GM18511 (cell line): ENCODE results near the gene WRAP73.
A peak's percentile ranks its signal among the peaks of the same experiment; 100 is the strongest.

Experiments
- ATAC-seq: cut with Tn5 transposase; IDR thresholded peaks from one replicate; pipeline ENCODE4 v1.9.1; 2021; ENCODE audit warnings: mild to moderate bottlenecking, moderate library complexity; ENCODE audit not compliant: unreplicated experiment

WRAP73 gene, protein sequence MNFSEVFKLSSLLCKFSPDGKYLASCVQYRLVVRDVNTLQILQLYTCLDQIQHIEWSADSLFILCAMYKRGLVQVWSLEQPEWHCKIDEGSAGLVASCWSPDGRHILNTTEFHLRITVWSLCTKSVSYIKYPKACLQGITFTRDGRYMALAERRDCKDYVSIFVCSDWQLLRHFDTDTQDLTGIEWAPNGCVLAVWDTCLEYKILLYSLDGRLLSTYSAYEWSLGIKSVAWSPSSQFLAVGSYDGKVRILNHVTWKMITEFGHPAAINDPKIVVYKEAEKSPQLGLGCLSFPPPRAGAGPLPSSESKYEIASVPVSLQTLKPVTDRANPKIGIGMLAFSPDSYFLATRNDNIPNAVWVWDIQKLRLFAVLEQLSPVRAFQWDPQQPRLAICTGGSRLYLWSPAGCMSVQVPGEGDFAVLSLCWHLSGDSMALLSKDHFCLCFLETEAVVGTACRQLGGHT

DNA sequence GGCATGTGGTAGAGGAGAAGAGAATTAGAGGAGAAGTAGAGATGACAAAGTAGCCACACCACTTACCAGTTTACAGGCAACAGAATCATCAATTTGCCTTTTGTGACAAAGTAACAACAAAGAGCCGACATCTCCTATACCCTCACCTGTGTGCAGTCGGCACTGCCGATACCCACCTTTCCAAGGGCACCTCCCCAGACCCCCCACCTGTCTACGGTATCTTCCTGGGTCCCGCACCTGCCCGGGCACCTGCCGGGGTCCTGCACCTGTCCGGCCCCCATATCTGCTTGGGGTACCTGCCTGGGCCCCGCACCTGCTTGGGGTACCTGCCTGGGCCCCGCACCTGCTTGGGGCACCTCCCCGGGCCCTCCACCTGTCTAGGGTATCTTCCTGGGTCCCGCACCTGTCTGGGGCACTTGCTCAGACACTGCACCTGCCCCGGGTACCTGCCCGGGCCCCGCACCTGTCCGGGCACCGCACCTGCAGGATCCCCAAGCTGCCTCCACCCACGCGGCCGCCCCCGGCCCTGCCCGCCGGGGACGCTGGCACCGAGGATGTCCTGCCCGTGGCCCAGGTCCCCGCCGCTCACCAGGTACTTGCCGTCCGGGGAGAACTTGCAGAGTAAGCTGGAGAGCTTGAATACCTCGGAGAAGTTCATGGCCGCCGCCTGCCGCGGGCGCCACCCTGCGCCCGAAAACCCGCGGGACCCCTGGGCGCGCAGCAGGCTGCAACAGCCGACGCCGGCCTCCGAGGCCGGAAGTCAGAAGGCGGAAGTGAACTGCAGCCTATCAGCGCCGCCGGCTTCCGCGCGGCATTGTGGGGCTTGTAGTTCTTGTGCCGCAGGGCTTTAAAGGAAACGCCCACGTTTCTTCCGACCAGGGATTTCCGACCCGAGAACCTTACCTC lies at the start of gene WRAP73:
Gene WRAP73 (minus strand): TSS at position 762 of the 906 bp plus-strand sequence. CDS start 104 bp downstream, at position 658.
- ATAC-seq: peak; percentile 74

DNA sequence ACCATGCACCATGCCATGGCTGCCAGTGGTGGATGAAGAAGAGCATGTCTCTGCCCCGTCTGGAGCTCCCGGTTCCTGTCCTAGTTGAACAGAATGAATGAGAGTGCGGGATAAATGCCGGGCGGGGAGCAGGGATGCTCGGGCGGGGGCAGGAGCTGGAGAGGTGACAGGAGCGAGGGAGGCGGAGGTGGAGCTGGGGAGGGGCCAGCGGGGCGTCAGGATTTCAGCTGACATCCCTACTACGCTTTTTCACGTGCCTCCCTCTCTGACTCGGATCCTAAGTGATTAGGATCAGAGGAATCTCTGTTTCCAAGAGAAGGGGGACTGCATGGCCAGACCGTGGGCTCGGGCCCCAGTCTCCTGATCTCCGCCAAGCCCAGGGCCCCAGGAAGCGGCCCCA lies 49.7 kb upstream of the WRAP73 start:
- no peak for ATAC-seq

DNA sequence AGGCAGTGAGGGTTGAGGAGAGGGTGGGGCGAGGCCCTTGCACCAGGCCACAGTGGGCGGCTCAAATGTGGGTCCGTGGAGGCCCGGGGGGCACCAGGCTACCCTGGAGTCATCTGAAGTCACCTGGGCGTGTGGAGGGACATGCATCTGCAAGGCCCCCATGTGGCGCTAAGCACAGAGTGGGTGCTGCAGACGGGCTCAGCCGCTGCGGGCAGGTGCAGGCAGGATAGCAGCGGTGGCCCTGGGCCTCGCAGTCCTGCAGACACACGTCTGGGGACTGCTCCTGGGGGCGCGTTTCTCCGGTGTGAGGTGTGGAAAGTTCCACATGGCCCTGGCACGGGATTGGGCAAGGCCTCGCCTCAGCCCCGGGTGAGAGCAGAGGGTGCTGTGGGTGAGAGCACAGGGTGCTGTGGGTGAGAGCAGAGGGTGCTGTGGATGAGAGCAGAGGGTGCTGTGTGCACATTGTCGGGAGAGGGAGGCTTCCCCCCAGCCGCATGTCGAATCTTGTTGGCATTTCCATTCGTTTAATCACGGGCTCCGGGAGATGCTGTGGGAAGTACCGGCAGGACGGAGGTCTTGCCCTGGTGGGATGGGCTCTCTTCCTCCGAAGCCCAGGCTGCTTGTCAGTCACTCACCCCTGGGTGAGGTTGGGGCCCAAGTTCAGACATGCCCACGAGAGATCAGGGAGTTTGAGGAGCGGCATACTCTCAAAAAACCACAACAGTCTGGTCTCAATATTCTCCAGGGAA lies 48.9 kb upstream of the WRAP73 start:
- no peak for ATAC-seq

DNA sequence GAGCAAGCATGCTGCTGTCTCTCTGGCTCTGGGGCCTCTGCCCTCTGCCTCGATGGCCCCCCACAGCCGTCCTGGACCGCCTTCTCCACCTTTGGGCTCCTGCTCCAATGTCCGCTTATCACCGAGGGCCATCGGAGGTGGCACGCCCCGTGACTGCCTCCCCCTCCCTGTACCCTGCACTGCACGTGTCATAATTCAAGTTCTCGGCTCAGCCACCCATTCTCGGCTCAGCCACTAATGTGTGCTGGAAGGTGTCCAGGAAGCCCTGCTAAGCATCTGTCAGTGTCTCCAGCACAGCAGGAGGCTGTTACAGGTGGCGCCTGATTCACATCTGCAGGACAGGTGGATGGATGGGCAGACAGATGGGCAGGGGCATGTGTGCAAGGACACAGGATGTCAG lies 47.9 kb upstream of the WRAP73 start:
- no peak for ATAC-seq

DNA sequence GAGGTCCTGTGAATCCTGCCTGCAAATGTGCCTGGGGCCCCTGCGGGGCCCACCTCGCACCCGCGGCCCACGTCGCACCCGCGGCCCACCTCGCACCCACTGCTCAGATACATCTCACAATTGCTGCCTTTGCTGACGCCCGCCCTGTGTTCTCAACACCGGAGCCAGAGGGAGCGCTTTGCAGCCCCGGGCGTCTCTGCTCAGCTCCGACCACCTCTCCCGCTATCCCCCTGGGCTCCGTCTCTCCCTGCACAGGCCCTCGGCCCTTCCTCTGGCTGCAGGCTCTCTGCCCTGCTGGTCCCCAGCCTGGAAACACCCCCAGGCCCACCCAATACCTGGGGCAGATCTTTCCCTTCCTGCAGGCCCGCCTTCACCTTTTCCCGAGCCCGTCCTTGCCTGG lies 47.2 kb upstream of the WRAP73 start:
- ATAC-seq: no peak

DNA sequence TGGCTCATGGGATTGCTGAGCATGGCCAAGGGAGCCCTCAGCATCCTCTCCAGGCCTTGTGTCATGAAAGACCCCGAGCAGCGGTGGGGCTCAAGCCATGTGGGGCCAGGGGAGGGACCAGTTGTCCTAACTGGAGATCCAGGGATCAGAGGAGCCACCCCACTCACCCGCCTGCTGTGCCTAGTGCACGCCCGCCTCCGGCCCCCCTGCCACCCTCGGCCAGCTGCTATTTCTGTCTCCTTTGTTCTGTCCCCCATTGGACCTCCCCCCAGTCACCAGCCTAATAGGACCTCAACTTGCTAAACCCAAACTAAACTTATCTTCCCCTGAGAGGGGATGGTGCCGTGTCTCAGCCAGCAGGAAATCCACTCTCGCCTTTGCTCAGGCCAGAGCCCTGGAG lies 46.8 kb upstream of the WRAP73 start:
- no peak for ATAC-seq

DNA sequence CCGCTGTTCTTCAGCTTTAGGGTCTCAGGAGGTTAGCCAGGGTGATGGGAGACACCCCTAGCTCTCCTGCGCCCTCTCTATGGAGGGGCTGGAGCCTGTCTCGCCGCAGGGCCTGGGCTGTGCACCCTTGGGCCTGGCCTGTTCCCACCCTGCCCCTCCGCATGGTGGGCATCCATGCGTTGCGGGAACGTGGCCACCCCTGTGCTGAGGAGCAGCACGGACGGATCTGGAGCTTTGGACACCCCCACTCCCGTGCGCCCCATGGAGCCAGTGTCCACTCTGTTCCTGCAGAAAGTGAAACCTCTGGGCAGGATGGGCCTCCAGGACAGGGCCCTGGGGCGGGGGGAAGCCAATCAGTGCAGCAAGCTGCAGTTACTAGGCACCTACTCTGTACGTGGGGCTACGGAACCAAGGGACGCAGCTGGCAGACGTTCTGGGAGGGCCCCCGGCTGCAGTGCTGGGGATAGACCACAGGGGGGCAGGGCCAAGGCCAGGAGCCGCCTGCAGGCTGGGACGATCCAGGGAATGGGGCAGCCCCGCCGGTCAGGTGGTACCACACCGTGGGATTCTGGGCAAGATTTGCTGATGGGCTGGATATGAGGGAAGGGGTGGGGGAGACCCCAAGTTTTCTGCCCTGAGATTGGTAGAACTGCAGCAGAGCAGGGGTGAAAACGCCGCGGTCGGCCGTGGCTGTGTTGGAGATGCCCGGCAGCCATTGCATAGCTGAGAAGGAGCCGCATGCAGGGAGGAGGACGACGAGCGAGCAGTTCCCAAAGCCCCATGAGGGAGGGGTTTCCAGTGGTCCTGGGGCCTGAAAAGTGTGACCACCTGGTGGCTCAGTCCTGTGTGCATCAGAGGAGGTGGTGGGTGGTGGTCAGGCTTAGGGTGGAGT lies 45.7 kb upstream of the WRAP73 start:
- no peak for ATAC-seq

DNA sequence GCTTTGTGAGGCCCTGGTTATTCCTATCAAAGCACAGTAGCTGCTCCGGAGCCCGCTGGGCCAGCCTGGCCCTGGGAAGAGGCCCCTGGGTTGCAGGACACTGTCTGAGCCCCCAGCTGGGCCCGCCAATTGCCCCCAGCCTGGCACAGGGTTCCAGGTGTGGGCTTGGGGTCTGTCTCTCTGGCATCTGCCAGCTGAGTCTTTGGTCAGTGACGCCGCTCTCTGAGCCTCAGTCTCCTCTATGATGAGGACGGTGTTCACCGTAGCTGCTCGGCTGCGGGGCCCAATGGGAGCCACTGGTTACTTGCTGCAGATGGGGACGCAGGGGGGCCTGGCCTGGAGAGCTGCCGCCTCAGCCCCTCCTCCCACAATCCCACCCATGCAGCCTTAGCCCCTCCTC lies 43.4 kb upstream of the WRAP73 start:
- ATAC-seq: no peak

DNA sequence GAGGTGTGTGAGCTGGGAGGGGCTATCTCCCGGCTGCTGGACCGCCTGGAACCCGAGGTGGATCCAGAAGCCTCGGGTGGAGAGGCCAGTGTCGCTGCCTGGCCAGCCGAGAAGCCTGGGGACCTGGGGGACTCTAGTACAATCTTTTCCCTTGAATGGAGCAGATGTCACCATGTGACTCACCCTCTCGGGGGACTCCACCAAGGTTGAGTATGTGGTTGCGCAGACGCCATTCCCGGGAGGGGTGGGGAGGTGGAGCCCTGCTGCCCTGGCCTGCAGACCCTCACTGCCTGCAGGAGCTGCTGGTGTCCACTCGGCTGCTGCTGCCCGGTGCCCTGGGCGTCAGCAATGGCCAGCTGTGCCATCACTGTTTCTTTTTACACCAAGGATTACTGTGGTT lies 42.7 kb upstream of the WRAP73 start:
- no peak for ATAC-seq

DNA sequence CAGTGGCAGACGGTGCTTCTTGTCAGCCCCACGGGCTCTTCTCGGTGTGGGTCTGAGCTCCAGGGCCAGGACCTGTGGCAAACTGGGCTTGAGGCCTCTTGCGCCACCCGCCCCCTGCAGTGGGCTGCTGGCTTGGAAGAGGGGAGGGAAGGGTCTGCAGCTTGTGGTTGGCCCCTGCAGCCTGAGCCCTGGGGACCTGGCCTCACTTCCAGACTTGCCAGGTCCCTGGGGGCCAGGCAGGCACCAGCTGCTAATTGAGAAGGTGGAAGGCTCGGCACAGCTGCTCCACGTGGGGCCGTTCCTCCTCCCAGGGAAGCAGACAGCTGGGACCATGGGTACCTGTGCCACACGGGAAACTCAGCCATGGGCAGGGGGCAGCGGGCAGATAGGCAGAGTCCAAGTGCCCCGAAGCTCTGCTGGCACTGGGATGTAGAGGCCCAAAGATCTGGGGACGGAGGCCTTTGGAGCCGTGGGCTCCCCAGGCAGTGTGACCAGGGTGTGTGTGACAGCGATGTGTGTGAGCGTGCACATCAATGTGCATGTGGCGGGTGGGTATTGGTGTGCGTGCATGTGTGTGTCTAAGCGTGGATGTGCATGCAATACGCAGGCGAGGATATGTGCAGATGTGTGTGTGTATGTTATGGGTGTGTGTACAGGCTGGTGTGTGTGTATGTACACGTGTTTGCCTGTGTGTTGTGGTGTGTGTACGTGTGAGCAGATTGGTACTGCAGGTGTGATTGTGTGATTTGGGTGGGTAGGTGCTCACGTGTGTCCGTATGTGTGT lies 41.7 kb upstream of the WRAP73 start:
- no peak for ATAC-seq

DNA sequence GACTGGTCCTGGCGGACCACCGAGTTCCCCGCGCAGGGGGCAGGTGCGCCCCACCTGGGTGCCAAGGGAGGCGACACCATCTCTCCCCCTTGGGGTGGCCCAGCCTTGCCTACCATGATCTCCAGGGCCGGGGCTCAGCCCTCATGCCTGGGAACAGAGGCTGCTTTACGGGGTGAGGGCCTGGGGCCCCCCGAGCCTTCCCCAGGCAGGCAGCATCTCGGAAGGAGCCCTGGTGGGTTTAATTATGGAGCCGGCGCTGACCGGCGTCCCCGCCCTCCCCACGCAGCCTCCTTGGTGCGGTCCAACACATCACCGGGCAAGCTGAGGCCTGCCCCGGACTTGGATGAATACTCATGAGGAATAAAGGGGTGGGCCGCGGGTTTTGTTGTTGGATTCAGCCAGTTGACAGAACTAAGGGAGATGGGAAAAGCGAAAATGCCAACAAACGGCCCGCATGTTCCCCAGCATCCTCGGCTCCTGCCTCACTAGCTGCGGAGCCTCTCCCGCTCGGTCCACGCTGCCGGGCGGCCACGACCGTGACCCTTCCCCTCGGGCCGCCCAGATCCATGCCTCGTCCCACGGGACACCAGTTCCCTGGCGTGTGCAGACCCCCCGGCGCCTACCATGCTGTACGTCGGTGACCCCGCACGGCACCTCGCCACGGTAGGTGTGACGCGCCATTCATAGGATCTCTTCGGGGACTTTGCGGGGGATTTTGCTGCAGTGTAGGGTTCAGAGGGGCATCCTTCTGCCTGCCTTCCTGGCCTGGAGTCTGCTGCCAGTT lies 40.6 kb upstream of the WRAP73 start:
- no peak for ATAC-seq

DNA sequence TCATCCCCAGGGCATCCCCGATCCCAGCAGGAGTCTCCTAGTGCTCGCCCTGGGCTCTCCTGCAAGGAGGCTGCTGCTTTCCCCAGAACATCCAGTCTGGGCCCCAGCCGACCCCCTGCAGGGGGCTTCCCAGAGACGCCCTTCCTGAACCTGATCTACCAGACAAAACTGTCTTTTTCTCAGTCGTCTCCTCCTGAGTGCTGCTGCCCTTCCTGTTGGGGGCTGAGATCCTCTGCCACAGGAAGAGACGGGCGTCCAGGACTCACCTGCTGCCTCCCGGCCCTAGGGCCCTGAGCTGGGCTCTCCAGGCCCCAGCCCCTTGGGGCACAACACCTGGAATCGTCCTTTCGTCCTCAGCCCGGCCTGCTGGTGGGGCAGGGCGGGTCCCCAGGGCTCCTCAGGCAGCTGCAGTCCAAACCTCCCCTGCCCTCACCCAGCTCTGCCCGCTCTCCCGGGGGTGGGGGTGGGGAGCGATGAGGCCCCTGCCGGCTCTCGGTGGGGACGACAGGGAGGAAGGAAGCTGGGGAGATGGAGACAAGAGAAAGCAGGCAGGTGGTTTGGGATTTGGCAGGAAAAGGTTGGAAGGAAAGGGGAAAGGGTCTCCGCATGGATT lies 39.3 kb upstream of the WRAP73 start:
- ATAC-seq: no peak

DNA sequence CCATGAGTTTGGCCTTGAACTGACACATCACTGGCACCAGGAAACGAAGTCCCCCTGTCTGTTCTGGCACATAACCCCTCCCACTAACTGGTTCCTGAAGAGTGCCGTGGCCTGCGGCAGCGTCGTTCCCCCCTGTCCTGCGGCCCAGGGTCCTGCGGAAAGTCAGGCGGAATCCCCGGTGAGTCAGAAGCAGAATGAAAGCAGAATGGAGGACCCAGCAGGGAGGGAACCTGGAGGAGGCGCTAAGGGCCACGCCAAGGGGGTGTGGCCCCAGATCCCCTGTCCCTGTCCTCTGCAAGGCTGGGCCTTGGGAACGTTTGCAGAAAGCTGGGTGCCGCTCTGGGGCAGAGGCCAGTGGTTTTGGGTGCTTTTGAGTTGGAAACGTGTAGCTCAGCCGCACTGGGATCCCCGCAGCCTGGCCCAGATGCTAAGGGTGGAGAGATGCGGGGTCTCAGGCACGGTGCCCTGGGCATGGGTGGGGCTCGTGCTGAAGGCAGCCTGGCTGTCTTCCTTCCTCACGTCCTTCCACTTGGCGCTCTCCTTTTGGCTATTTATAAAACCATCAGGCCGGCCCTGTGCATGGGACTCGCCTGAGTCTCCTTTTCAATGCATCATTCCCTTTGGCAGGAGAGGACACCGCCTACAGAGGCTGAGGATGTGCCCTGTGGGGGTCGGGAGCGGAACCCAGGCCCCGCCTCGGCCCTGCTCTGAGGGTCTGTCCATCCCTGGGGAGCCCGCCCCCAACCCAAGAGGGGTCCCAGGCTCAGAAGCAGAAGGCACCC lies 38.6 kb upstream of the WRAP73 start:
- ATAC-seq: no peak

DNA sequence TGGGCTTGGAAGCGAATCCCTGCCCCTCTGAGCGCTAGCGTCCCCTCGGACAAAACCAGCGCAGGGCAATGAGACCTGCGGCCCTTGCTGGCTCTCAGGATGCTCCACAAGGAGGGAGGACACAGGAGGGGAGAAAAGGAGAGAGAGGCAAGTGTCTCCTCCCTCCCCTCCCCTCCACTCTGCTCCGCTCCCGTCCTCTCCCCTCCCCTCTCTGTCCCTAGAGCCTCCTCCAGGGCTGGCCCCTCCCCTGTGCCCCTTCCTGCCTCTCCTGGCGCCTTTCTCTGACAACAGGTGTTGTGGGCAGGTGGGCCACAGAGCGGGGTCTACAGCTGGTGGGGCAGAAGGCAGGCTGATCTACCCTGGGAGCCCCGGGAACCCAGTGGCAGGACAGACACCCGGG lies 37.6 kb upstream of the WRAP73 start:
- ATAC-seq: no peak

DNA sequence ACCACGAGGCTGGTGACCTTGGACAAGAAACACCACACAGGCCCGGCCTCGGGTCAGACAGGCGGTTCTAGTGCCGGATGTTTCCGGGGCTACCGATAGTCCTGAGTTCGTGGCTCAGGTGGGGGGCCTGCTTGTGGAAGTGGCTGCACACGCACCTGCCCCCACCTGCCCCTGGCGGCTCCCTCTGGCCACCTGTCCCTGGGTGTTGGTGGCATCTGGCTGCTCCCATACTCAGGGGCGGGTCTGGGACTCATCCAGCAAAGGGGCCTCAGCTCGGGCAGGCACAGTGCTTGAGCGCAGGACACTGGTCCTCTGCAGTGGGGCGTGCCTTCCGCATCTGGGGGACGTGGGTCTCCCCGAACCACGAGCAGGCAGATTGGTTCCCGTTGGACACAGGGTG lies 36.0 kb upstream of the WRAP73 start:
- ATAC-seq: no peak

DNA sequence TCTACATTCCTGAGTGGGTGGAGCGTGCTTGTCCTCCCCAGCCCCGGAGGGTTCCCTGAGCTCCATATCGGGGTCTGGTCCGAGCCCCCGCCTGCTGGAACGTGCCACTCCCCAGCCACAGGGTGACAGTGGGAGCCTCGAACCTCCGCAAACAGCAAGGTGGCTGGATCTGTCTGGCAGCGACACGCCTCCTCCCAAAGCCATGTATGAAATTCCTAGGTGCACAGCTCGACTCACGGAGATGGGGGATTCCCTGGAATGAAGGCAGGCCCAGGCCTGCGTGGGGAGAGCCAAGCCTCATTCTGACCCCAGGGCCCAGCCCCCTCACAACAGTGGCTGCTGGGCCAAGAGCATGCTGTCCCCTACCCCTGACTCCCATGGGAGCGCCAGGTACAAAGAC lies 35.3 kb upstream of the WRAP73 start:
- ATAC-seq: no peak

DNA sequence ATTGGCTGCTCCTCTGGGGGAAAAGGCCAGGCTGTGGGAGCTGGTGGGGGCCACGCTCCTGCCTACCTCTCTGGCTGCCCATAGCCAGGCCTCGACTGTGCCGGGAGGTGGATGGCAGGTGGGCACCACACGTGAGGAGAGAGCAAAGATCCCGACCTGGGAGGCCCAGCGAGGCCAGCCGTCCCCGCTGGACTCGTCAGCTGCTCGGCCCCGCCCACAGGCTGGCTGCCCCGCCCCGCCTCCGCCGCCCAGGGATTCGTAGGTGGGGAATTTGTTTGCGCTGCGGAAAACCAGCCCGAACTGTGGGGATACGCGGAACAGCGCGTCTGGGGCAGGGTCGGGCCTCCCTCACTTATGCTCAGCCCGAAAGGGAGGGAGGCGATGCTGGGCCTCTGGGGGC lies 34.1 kb upstream of the WRAP73 start:
- no peak for ATAC-seq
